Measurements from ENCODE around the gene CTXND1.

Gene CTXND1

DNA sequence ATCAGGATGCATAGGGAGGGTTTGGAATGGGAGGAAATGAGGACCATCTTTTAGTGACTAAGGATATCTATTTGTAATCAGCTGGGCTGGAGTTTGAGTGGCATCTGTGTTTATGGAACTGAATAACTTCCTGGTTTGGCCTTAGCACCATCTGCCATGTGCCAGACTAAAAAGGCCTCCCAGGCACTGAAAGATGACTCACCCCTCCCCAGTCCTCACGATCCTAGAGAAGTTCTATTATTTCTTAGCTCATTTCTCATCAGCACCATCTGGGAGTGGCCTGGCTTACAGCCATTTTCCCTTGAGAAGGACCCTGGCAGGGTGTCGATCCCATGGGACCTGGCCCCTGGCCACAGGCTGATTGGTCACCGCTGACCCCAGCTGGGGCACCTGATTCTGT, 23.9 kb upstream of the CTXND1 start:
- Histone ChIP-seq H3K56ac (ENCODE audit: low read length) (no peak overlapping the region), H3K4me1 (ENCODE audit: control insufficient read depth, low read depth, low read length) (no peaks in the 10 kb centered on the region), H3K79me2 (ENCODE audit: control insufficient read depth, insufficient read depth, low read length) (no peaks in the 10 kb centered on the region), H4K8ac (ENCODE audit: low read depth, low read length) (no peak overlapping the region), H3K27me3 (ENCODE audit: insufficient read depth, low read length, poor library complexity) (no peaks in the 10 kb centered on the region), H4K5ac (ENCODE audit: low read length) (no peak overlapping the region), H3K79me1 (ENCODE audit: low read length) (no peaks in the 10 kb centered on the region), H2AK5ac (ENCODE audit: low read length) (no peak overlapping the region), H3K18ac (ENCODE audit: low read length) (no peak overlapping the region), H2BK120ac (ENCODE audit: low read depth, low read length) (no peak overlapping the region), H3K27ac (ENCODE audit: low read depth, low read length) (no peak overlapping the region), H3K23ac (ENCODE audit: low read length) (no peak overlapping the region), H2BK15ac (replicated peaks; ENCODE audit: low read depth) (no peak overlapping the region), H2BK5ac (ENCODE audit: low read length) (no peak overlapping the region), H3K4me3 (ENCODE audit: low read length) (no peak overlapping the region), H3K4ac (ENCODE audit: low read depth, low read length) (no peak overlapping the region), H3K9ac (ENCODE audit: low read length) (no peak overlapping the region), H3K36me3 (ENCODE audit: control insufficient read depth, insufficient read depth, low read length) (no peaks in the 10 kb centered on the region), H3K4me2 (ENCODE audit: low read length) (no peak overlapping the region)
- WGBS (ENCODE audit: extremely low coverage, insufficient coverage, low lambda C conversion rate) = no CpG with 5 or more reads among the region's 3 CpGs
- DNase-seq = no peak

DNA sequence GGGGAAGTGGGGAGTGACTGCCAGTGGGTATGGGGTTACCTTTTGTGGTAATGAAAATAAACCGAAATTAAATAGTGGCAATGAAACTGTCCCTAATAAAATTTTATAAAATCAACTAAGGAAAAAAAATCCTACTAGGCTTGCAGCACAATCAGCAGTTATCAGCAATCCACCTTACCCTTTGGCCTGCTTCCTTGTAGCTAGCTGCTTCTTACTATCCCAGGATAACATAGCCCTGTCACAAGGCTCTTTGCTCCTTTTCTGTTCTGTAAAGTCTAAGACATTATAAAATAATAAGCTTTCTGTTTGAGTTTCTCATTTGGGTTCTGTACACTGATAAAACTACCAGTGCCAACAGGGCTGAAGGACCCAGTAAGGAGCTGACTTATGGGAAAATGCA, 23.0 kb upstream of the CTXND1 start:
- Histone ChIP-seq H2BK120ac (ENCODE audit: low read depth, low read length) (no peak overlapping the region), H3K36me3 (ENCODE audit: control insufficient read depth, insufficient read depth, low read length) (no peaks in the 10 kb centered on the region), H2BK15ac (replicated peaks; ENCODE audit: low read depth) (no peak overlapping the region), H3K4me3 (ENCODE audit: low read length) (no peak overlapping the region), H3K23ac (ENCODE audit: low read length) (no peak overlapping the region), H3K4me1 (ENCODE audit: control insufficient read depth, low read depth, low read length) (no peaks in the 10 kb centered on the region), H2AK5ac (ENCODE audit: low read length) (no peak overlapping the region), H3K79me1 (ENCODE audit: low read length) (no peaks in the 10 kb centered on the region), H3K4me2 (ENCODE audit: low read length) (no peak overlapping the region), H3K27me3 (ENCODE audit: insufficient read depth, low read length, poor library complexity) (no peaks in the 10 kb centered on the region), H4K5ac (ENCODE audit: low read length) (no peak overlapping the region), H3K18ac (ENCODE audit: low read length) (no peak overlapping the region), H3K56ac (ENCODE audit: low read length) (no peak overlapping the region), H3K9ac (ENCODE audit: low read length) (no peak overlapping the region), H3K4ac (ENCODE audit: low read depth, low read length) (no peak overlapping the region), H2BK5ac (ENCODE audit: low read length) (no peak overlapping the region), H3K27ac (ENCODE audit: low read depth, low read length) (no peak overlapping the region), H4K8ac (ENCODE audit: low read depth, low read length) (no peak overlapping the region), H3K79me2 (ENCODE audit: control insufficient read depth, insufficient read depth, low read length) (no peaks in the 10 kb centered on the region)
- DNase-seq = no peak
- no CpG with 5 or more reads among the region's 1 CpG for WGBS (ENCODE audit: extremely low coverage, insufficient coverage, low lambda C conversion rate)

DNA sequence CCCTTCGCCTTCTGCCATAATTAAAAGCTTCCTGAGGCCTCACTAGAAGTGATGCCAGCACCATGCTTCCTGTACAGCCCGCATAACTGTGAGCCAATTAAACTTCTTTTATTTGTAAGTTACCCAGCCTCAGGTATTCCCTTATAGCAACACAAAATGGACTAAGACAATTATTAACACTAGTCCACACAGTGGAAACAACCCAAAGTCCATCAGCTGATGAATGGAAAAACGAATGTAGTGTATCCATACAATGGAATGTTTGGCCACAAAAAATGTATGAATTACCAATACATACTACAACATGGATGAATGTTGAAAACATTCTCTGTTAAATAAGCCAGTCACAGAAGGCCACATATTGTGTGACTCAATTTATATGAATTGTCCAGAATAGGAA, 22.5 kb upstream of the CTXND1 start:
- Histone ChIP-seq H2AK5ac (ENCODE audit: low read length) (no peak overlapping the region), H3K56ac (ENCODE audit: low read length) (no peak overlapping the region), H3K23ac (ENCODE audit: low read length) (no peak overlapping the region), H2BK5ac (ENCODE audit: low read length) (no peak overlapping the region), H3K9ac (ENCODE audit: low read length) (no peak overlapping the region), H3K4me2 (ENCODE audit: low read length) (no peak overlapping the region), H3K36me3 (ENCODE audit: control insufficient read depth, insufficient read depth, low read length) (no peaks in the 10 kb centered on the region), H3K4me3 (ENCODE audit: low read length) (no peak overlapping the region), H2BK15ac (replicated peaks; ENCODE audit: low read depth) (no peak overlapping the region), H3K4ac (ENCODE audit: low read depth, low read length) (no peak overlapping the region), H2BK120ac (ENCODE audit: low read depth, low read length) (no peak overlapping the region), H3K79me1 (ENCODE audit: low read length) (no peaks in the 10 kb centered on the region), H3K27ac (ENCODE audit: low read depth, low read length) (no peak overlapping the region), H3K18ac (ENCODE audit: low read length) (no peak overlapping the region), H3K27me3 (ENCODE audit: insufficient read depth, low read length, poor library complexity) (no peaks in the 10 kb centered on the region), H3K79me2 (ENCODE audit: control insufficient read depth, insufficient read depth, low read length) (no peaks in the 10 kb centered on the region), H4K8ac (ENCODE audit: low read depth, low read length) (no peak overlapping the region), H4K5ac (ENCODE audit: low read length) (no peak overlapping the region), H3K4me1 (ENCODE audit: control insufficient read depth, low read depth, low read length) (no peaks in the 10 kb centered on the region)
- no peak for DNase-seq
- no CpG with 5 or more reads among the region's 3 CpGs for WGBS (ENCODE audit: extremely low coverage, insufficient coverage, low lambda C conversion rate)

DNA sequence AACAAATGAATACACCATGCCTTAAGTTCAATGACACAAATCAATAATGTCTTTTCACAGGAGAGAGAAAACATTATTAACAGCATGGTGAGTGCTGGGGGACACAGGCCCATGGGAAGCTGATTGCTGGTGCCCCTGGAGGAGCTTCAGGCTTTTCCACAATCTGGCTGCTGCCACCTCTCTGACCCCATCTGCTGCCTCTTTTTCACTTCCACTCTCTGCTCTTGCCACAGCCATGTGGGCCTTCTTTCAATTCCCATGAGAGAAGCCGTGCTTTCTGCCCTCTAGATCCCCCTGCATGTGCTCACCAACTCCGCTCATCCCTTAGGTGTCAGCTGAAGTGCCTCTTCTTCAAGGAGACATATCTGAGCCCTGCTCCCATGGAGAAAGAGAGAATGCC, 21.0 kb upstream of the CTXND1 start:
- Histone ChIP-seq H3K4ac (ENCODE audit: low read depth, low read length) (no peak overlapping the region), H3K4me2 (ENCODE audit: low read length) (no peak overlapping the region), H3K36me3 (ENCODE audit: control insufficient read depth, insufficient read depth, low read length) (no peaks in the 10 kb centered on the region), H3K56ac (ENCODE audit: low read length) (no peak overlapping the region), H2BK5ac (ENCODE audit: low read length) (no peak overlapping the region), H3K79me2 (ENCODE audit: control insufficient read depth, insufficient read depth, low read length) (no peaks in the 10 kb centered on the region), H3K4me1 (ENCODE audit: control insufficient read depth, low read depth, low read length) (no peaks in the 10 kb centered on the region), H3K23ac (ENCODE audit: low read length) (no peak overlapping the region), H2BK120ac (ENCODE audit: low read depth, low read length) (no peak overlapping the region), H2AK5ac (ENCODE audit: low read length) (no peak overlapping the region), H3K27ac (ENCODE audit: low read depth, low read length) (no peak overlapping the region), H3K18ac (ENCODE audit: low read length) (no peak overlapping the region), H3K79me1 (ENCODE audit: low read length) (no peaks in the 10 kb centered on the region), H2BK15ac (replicated peaks; ENCODE audit: low read depth) (no peak overlapping the region), H3K4me3 (ENCODE audit: low read length) (no peak overlapping the region), H3K9ac (ENCODE audit: low read length) (no peak overlapping the region), H3K27me3 (ENCODE audit: insufficient read depth, low read length, poor library complexity) (no peaks in the 10 kb centered on the region), H4K5ac (ENCODE audit: low read length) (no peak overlapping the region), H4K8ac (ENCODE audit: low read depth, low read length) (no peak overlapping the region)
- DNase-seq = no peak
- WGBS (ENCODE audit: extremely low coverage, insufficient coverage, low lambda C conversion rate) = no CpG with 5 or more reads among the region's 2 CpGs

DNA sequence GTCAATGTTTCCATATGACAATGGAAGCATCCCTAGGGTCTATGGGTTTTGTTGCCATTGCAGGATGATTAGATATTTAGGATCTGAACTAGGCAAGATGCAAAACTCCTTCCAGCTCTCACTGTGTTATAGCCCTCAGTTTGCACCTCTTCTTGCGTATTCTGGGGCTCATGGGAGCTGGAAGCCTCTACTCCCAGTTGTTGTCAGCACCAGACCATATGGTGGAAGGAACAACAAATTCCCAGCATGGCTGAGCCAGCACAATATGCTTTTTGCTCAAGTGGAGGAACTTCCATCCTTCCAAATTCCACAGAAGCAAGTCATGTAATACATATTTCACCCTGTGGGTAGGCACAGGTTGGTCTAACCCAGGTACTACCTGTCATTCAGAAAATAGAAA, 18.5 kb upstream of the CTXND1 start:
- Histone ChIP-seq H4K5ac (ENCODE audit: low read length) (no peak overlapping the region), H3K27me3 (ENCODE audit: insufficient read depth, low read length, poor library complexity) (no peaks in the 10 kb centered on the region), H3K79me2 (ENCODE audit: control insufficient read depth, insufficient read depth, low read length) (no peaks in the 10 kb centered on the region), H3K4ac (ENCODE audit: low read depth, low read length) (no peak overlapping the region), H3K79me1 (ENCODE audit: low read length) (no peaks in the 10 kb centered on the region), H3K23ac (ENCODE audit: low read length) (no peak overlapping the region), H3K9ac (ENCODE audit: low read length) (no peak overlapping the region), H3K56ac (ENCODE audit: low read length) (no peak overlapping the region), H2BK120ac (ENCODE audit: low read depth, low read length) (no peak overlapping the region), H3K36me3 (ENCODE audit: control insufficient read depth, insufficient read depth, low read length) (no peaks in the 10 kb centered on the region), H2BK15ac (replicated peaks; ENCODE audit: low read depth) (no peak overlapping the region), H2AK5ac (ENCODE audit: low read length) (no peak overlapping the region), H3K4me1 (ENCODE audit: control insufficient read depth, low read depth, low read length) (no peaks in the 10 kb centered on the region), H4K8ac (ENCODE audit: low read depth, low read length) (no peak overlapping the region), H3K18ac (ENCODE audit: low read length) (no peak overlapping the region), H3K4me3 (ENCODE audit: low read length) (no peak overlapping the region), H2BK5ac (ENCODE audit: low read length) (no peak overlapping the region), H3K27ac (ENCODE audit: low read depth, low read length) (no peak overlapping the region), H3K4me2 (ENCODE audit: low read length) (no peak overlapping the region)
- no CpG with 5 or more reads among the region's 1 CpG for WGBS (ENCODE audit: extremely low coverage, insufficient coverage, low lambda C conversion rate)
- no peak for DNase-seq

DNA sequence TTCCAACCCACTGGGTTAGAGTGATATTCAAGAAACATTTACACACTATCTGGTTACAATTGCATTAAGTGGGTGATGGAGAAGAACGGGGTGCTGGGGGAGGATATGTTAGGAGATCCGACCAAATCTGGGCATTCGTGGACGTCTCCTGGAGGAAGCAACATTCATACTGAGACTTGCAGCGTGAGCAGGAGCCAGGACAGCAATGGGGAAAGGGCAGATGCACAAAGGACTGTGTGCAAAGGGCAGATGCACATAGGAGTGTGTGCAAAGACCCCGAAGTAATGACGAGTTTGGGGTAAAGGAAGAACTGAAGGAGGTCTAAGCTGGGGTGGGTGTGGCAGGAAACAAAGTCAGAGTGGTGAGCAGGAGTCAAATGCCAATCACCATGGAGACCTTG, 16.1 kb upstream of the CTXND1 start:
- Histone ChIP-seq H3K56ac (ENCODE audit: low read length) (no peak overlapping the region), H3K4ac (ENCODE audit: low read depth, low read length) (no peak overlapping the region), H2BK15ac (replicated peaks; ENCODE audit: low read depth) (no peak overlapping the region), H3K9ac (ENCODE audit: low read length) (no peak overlapping the region), H3K27me3 (ENCODE audit: insufficient read depth, low read length, poor library complexity) (no peaks in the 10 kb centered on the region), H3K23ac (ENCODE audit: low read length) (no peak overlapping the region), H4K5ac (ENCODE audit: low read length) (no peak overlapping the region), H3K79me2 (ENCODE audit: control insufficient read depth, insufficient read depth, low read length) (no peaks in the 10 kb centered on the region), H2BK5ac (ENCODE audit: low read length) (no peak overlapping the region), H2BK120ac (ENCODE audit: low read depth, low read length) (no peak overlapping the region), H3K27ac (ENCODE audit: low read depth, low read length) (no peak overlapping the region), H3K4me3 (ENCODE audit: low read length) (no peak overlapping the region), H3K4me1 (ENCODE audit: control insufficient read depth, low read depth, low read length) (no peaks in the 10 kb centered on the region), H2AK5ac (ENCODE audit: low read length) (no peak overlapping the region), H4K8ac (ENCODE audit: low read depth, low read length) (no peak overlapping the region), H3K79me1 (ENCODE audit: low read length) (no peaks in the 10 kb centered on the region), H3K18ac (ENCODE audit: low read length) (no peak overlapping the region), H3K36me3 (ENCODE audit: control insufficient read depth, insufficient read depth, low read length) (no peaks in the 10 kb centered on the region), H3K4me2 (ENCODE audit: low read length) (no peak overlapping the region)
- no CpG with 5 or more reads among the region's 7 CpGs for WGBS (ENCODE audit: extremely low coverage, insufficient coverage, low lambda C conversion rate)
- DNase-seq = no peak

Measured in mesendoderm (in vitro differentiated cells).